NCI-H460 (cell line): ENCODE data around the gene PHACTR3. TPM values are rescaled to one million over a fixed set of nuclear protein-coding genes. Genes with fewer than 3 reads are reported as not detected.

ENCODE experiments used
- DNase-seq: peaks from one replicate; pipeline ENCODE4 v3.0.0-alpha.2; 2016; ENCODE audit warnings: low read depth; ENCODE audit errors: extremely low read depth
- total RNA-seq: library from RNA; depleted of rRNA; stranded (reverse); fragments of >200 nt; shearing (Covaris generic); gene quantifications from 2 replicates; pipeline ENCODE4 v1.2.3, GENCODE V29; 2014

PHACTR3 gene
- total RNA-seq, 1 experiment from 2014 or later: not detected

- DNase-seq: no peak
Observed at GRCh38 chr20:59771506-59772372, 167.4 kb downstream of the PHACTR3 start.

GRCh38 chr20:59772373-59772705 lies 168.0 kb downstream of the PHACTR3 start:
- DNase-seq: no peak

DNA sequence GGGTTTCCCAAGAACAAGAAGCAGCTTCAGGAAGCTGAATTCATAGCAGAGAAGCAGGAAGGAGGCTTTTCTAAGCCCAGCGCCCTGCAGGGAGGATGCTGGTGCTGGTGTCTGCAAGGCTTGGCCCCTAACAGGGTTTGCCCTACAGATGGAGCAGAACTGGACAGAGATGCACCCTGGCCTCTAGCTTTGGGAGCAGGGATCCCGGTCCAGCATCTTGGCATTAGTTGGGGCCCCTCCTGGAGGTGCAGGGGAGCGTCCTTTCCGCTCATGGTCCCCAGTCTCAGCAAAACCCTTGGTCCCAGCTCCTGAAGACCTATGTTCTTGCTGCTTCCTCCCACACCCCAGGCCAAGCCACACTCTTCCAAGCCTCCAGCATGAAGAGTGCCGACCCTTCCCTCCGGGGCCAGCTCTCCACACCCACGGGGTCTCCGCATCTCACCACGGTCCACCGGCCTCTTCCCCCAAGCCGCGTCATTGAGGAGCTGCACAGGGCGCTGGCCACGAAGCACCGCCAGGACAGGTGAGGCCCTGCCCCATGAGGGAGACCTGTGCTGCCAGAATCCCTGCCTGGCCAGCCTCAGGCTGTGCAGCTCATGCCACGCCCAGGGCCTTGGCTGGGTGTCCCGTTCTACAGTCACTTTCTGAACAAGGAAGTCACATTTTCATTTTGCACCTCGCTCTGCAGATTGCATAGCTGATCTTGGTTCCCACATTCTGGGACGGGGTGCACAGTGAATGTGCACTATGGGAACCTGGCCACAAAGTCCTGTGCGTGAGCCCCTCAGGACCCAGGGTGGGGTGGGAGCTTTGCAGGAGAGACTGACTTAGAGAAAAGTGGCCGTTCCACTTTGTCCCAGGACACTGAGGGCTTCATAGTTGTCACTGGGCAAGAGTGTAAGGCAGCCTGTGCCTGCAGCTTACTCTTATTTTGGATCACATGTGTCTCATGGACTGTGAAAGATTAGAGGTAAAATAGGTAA lies 168.9 kb downstream of the PHACTR3 start:
- DNase-seq: no peak

GRCh38 chr20:59774204-59774641 lies 169.9 kb downstream of the PHACTR3 start:
- DNase-seq: no peak

DNA sequence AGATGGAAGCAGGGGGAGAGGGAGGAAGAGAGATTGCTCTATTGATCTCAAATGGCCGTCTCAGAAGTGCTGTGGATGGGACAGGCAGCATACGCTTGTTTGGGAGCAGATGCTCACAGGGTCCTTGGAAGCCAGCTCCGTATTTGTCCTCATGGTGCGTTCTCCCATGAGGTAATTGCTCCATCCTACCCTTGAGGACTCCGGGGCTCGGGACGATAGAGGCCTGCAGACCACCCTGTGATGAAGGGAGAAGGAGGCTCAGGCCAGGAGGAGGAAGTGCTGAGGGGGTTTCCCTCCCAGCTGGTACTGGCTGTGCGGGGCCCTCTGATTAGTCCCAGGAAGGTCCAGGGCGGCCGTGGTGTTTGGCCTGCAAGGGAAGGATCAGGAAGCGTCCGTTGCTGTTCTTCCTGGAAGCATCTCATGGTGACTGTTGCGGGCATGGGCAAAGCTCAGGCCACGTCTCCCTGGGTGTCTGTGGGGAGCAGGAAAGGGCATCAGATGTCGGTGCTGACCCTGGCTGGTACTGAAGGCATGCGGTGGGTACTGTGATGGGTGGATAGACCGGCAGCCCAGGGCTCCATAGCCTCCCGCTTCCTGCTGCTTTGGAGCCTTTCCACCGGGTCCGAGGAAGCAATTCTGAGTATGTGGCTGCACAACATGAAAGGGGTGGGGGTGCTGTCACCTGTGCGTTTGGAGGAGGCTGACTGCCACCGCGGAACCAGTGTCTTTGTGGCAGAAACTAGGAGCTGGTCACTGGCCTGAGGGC lies 170.8 kb downstream of the PHACTR3 start:
- DNase-seq: no peak

DNA sequence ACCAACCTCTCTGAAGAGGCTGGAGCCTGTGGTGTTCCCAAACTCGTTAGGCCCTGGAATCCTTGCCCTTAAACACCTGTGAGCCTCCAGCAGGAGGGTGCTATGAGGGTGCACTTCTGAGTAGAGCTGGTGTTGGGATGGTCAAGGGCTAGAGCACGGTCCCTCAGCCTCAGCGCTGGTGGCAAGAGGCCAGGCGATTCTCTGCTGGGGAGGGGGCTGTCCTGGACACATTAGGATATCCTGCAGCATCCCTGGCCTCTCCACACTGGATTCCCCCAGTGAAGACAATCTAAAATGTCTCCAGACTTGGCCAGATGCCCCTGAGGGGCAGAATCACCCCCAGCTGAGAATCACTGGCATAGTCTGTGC lies 171.3 kb downstream of the PHACTR3 start:
- DNase-seq: no peak

- DNase-seq: no peak
Observed at GRCh38 chr20:59776059-59776603, 171.8 kb downstream of the PHACTR3 start.

DNA sequence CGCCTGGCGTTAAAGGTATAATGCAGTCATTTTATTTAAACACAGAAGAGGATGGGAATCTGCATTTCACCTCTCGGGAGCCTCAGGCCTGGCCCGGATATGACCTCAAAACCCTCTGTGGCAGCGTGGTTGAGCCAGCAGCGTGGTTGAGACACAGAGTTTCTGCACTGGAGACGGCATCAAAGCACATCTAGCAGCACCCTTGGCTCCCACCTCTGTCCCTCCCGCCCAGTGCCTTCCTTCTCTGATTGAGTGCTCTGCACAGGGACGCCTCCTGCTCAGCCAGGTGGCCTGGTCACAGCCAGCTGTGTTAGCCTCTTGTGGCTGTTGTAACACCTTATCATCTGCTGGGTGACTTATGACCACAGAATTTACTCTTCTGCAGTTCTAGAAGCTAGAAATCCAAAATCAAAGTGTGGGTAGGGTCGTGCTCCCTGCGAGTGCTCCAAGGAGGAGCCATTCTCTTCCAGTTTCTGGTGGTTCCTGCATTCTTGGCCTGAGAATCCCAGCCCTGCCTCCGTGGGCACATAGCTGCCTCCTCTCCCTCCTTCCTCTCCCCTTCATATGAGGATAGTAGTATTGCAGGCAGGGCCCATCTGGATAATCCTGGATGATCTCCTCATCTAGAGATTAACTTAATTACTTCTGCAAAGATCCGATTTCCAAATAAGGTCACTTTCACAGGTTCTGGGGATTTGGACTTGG lies 172.4 kb downstream of the PHACTR3 start:
- DNase-seq: no peak

DNA sequence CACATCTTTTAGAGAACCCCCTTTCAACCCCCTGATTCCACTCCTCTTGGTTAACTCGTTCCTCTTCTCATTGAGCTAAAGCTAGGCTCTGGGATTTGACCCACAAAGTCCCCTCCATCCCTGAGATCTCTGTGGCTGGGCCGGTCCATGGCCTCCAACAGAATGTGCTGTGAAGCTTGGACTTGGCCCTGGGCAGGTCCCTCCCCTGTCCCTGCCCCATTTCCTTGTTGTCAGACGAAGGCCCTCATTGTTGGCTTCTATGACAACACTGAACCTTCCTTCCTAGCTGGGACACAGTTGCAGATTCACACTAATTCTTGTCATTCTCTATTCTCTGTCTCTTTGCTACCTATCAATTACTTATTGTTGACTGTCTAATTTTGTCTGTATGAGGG lies 173.0 kb downstream of the PHACTR3 start:
- no peak for DNase-seq

GRCh38 chr20:59777814-59778575 lies 173.7 kb downstream of the PHACTR3 start:
- DNase-seq: no peak

GRCh38 chr20:59778615-59779200 lies 174.4 kb downstream of the PHACTR3 start:
- no peak for DNase-seq

DNA sequence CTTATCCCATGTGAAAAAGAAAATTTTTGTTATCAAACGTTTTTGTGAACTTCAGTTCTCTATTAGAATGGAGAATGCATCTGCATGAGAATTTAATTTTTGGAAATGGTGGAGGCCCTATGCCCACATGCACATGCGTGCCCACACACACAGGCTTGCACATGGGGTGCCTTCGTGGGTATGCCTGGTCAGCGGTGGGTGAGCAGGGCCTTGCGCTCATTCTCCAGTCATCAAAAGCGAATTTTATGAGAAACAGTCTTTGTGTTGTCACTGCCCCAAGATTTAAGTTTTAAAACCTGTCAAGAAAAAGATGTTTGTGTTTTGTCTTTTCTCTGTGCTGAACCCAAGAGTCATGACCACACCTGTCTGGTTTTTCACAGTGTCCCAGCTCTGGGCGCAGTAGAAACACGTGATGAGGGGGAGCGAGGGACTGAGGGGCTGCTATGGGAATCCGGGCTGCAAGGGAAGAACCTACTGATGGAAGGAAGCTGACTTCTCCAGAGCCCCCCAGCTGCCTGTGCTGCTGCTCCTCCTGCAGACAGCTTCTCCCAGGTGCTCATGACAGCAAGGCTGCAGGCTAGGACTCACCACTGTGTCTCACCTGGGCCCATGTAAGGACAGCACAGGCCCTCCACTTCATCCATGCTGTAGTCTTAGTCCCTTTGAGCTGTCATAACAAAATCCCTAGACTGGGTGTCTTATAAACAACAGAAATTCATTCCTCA lies 175.5 kb downstream of the PHACTR3 start:
- no peak for DNase-seq

DNA sequence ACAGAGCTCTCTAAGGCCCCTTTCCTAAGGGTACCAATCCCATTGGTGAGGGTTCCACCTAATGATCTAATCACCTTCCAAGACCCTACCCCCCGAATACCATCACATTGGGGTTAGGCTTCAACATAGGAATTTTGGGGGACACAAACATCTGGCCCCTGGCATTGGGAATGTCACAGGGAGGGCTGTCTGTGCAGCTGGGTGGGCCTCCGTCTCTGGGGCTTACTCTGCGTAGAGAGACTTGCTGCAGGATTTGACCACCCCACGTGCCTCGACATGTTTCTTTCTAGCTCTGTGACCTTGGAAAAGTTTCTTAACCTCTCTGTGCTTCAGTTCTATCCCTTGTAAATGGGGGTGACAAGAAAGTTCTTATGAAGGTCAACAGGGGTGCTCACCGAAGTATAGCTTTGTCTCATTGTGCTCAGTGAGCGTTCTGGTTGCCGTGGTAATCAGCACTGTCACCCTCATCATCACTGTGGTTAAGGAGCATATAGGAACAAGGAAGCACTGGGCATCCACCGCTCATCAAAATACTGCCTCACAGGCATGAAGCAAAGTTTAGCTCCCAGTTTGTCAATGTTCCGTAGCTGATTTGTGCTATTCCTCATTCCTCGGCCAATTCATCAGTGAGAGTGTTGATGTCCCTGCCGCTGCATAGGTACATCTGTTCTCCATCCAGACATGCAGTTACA lies 176.3 kb downstream of the PHACTR3 start:
- no peak for DNase-seq

- DNase-seq: no peak
Observed at GRCh38 chr20:59781226-59781625, 176.9 kb downstream of the PHACTR3 start.

- peak; percentile 41 for DNase-seq
Observed at GRCh38 chr20:59782986-59783640, 178.8 kb downstream of the PHACTR3 start.

GRCh38 chr20:59783641-59784010 lies 179.3 kb downstream of the PHACTR3 start:
- DNase-seq: no peak

GRCh38 chr20:59784365-59784764 lies 180.0 kb downstream of the PHACTR3 start:
- DNase-seq: no peak
